HG03108 (cell line): Measurements from ENCODE around the gene WWOX.

Source experiments
- ATAC-seq: cut with Tn5 transposase; IDR thresholded peaks from one replicate; pipeline ENCODE4 v1.9.1; 2021; ENCODE audit warnings: moderate library complexity; ENCODE audit not compliant: unreplicated experiment

Gene WWOX

DNA sequence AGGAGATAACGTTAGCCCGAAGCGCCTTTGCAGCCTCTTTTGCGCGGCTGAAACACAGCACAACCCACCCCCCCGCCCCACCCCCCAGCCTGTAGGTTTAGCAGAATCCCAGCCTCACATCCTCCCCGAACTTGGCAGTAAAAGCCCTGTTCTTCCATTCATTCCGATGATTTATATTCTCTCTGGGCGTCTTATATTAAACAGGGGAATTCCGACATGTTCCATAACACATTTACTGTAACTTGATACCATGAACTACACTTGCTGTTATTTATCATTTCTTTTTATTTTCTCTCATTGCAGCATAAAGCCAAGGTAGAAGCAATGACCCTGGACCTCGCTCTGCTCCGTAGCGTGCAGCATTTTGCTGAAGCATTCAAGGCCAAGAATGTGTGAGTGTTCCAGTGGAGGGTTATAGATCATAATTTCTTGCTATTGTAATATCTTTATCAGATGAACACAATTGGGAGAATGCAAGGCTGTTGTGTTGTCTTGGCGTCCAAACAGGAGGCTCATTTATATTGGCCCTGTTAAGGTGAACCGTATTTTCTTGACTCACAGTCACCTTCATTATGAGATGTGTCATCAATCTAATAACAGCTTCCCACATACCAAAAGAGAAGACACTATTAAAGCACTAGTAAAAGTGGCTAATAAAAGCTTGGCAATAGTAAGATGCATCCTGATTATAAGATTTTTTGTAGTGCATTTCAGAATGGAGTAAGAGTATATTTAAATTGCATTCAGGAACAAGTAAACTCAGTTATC is 287.3 kb downstream of the WWOX start:
- no peak for ATAC-seq

DNA sequence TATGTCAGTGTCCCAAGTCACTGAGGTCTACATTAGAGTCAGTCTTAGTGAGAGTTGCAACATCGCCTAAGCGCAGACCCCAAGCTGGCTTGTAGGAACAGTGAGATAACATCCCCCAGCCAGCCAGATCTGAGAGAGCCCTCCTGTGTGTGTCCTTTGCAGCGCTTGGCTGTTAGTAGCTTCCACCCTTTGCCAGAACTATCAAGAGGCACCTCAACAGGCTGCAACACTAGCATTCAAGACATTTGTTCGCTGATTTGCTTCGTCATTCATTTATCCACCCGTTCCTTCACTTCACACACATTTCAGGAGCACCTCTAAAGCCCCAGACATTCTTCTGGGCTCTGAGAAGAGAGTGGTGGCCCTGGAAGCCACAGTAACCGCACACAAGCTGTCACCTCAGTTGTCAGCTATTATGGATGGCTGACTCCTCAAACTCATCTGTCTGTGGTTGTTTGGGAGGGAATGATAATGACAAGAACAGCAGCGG is 289.6 kb downstream of the WWOX start:
- ATAC-seq: no peak

DNA sequence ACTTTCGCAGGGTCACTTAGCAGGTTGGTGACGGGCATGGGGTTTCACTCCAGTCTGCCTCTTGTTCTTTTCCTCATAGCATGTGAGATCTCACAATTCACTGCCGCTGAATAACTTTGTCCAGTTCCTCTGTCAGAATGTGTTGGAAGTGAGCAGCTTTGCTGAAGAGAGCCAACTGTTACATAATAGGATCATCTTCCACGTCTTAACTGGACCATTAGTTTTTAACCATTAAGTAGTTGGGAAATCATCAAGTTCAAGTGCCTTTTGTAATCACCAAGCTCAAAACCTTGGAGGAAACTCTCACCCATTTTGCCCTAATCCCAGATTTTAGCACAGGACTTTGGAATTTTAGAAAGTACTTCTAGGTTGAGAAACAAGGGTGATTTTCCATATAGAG is 290.6 kb downstream of the WWOX start:
- no peak for ATAC-seq

DNA sequence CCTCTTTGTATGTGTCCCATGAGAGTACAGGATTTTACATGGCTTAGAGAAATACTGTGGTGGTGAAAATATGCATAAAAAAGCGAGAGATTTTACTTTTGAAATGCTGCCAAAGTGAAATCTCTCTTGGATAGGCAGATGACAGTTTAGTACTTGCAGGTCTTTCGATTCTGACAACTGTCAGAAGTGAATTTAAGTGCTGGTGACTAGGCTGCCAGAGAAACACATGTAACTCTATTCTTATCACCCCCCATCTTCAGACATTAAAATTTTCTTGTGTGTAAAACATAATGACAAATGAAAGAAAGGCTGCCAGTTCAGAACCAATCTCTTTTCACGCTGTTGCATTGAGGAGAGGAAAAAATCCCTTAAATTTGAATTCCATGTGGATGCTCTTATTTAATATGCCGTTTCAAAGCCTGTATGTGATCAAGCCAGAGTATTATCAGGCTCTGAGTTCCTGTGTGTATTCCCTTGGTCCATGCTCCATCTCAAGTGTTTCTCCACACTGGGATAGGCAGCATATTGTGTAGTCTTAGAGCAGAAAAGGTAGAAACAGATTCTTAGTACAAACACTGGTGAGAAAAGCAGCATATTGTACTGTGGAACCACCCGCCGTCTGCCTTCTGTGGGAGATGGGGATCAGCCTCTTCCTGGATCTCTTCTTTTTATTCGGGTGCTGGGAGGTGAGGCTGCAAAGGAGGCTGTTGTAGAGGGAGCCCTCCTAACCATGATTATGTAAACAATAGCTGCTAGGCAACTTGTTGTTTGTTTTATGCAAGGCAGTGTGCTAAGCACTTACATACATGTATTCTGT is 291.3 kb downstream of the WWOX start:
- ATAC-seq: no peak

DNA sequence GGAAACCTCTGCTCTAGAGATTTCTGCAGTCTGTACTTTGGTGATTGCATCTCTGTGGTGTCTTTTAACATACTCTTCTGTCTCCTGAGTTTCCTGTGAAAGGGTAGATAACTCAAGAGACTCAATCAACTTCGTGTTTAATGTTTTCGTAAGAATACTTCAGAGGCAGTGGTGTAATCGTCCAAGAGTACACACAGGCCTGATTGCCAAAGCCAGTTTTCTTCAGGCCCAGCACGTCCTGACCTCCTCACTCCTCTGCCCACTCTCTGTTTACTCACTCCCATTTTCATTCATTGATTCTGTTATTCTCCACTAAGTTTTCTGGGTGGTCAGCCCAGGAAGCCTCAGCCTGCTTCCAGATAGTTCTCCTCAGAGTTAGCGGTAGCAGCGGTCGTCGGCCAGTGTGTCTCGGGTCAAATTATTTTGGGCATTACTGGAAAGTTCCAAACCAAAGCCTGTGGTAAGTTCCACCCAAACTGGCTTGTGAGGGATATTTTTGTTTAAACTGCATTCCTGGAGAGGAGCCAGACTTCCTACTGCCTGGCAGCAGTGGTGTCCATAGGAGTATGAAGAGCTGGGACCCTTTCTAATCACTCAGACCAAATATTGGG is 293.2 kb downstream of the WWOX start:
- no peak for ATAC-seq

DNA sequence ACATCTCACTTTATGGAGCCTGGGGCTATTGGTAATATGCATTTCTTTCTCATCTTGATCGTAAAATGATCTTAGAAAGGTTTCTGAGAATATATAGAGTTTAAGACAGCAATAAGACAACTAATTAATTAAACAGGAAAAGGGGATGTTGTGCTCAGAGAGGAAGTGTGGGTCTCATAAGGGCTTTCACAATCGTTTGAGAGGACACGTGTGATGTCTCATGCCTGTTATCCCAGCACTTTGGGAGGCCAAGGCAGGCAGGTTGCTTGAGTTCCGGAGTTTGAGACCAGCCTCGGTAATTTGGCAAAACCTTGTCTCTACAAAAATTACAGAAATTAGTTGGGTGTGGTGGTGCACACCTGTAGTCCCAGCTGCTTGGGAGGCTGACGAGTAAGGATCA is 295.6 kb downstream of the WWOX start:
- no peak for ATAC-seq

DNA sequence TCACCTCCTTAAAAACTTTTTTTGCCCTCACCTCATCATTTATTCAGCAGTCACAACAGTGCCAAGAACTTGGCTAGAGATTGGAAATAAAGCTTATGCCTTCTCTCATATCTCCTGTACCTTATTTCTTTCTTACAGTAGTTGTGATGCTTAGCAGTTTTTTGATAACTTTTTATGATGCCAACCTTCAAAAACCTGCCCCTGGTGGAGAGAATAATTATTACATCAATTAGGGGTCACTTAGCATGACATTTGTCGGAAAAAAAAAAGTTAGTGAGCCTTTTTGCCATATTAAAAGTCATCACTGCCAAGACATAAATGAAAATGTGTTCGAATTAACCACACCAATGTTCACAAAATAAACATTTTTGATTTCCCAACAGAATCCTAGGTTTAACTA is 296.6 kb downstream of the WWOX start:
- no peak for ATAC-seq

DNA sequence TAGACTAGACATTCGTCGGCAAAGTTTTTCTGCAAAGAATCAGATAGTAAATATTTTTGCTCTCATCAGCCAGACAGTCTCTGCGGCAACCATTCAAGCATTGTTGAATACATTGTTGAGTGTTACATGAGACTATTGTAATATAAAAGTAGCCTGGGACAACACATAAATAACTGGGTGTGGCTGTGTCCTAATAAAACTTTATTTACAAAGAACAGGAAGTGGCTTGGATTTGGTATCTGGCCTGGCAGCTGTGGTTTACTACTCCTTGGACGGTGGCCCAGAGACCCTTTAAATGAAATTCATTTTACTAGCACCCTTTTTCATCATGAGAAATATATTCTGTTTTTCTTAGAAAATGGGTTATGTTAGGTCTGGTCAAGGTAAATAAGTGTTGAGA is 297.2 kb downstream of the WWOX start:
- no peak for ATAC-seq

DNA sequence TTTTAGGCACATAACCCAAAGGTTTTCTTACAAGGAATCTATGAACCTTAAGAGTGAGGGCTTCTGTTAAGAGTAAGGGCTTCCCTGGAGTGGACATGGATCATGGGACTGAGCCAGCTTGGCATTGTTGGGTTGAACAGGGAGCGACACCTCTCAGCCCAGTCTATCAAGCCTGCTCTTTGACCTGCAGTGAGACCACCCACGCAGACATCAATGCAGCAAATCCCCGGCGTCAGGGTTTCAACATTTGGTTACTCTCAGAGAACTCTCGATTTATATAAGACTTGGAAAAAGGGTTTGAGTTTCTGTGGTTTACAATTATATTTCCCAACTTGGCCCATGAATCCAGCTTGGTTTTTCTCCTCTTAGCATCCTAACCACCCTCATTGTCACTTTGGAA is 299.9 kb downstream of the WWOX start:
- no peak for ATAC-seq

DNA sequence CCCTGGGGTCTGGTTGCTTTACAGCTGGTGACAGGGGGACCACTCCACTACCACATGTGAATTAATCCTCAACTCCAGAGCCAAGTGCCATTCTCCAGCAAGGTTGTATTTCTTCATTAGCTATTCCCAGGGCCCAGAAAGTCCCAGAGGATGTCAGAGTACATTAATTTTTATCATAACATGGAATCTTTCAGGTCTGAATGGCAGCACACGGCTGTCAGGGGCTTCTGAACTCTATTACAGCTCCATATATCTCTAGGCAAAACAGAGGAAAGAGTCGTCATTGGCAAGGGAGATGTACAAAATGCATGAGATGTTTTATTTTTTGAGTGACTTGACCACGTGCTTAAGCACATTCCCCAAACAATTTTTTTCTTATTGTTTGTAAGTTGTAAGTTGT is 303.4 kb downstream of the WWOX start:
- no peak for ATAC-seq

DNA sequence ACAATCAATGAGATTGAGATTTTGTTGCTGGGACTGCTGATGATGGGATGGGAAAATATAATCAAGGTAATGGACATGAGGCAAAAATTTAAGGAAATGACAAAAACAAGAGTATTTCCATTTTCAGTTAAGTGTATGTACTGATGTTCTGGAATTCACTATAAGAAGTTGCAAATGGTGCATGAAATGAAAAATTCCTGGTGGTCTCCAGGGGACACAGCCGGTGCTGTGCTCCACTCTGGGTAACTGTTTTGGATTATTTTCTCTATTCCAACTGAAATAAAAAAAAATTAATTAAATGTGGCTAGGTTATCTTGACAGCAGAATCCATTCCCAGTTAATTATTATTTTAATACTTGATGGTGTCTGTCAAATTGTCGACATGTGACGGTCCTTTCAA is 305.6 kb downstream of the WWOX start:
- ATAC-seq: no peak

DNA sequence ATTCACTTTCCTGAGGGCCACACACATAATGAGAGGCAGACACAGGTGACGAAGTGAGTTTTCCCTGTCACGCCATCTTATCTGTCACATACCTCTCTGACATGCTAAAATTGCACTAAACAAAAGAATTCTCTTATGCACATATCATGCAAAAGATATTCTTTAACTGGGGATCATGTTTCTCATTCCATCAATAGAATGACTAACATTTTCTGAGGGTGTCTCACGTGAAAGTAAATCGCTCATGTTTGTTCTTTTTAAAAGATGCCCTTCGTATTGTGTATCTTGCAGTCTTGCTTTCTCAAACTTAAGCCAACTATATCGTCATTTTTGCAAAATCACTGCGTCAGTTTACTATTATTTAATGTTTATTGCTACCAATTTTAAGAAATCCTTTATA is 306.4 kb downstream of the WWOX start:
- no peak for ATAC-seq

DNA sequence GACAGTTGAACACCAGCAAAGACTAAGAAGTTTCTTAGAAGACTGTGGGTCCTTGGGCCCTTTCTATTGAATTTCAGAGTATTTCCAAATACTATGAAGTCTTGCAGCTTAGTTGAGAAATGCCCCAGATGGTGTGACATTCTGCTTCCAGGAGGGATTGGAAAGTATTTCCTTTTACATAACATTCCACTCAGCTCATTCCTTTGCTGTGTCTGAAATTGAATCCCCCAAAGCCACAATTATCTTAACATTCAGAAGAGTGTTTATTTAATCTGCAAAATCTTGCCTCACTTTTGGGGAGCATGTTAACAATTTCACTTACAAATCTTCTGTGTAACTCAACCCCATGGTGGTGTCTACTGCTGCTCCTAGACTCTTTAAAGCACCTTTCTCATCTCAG is 307.7 kb downstream of the WWOX start:
- no peak for ATAC-seq

DNA sequence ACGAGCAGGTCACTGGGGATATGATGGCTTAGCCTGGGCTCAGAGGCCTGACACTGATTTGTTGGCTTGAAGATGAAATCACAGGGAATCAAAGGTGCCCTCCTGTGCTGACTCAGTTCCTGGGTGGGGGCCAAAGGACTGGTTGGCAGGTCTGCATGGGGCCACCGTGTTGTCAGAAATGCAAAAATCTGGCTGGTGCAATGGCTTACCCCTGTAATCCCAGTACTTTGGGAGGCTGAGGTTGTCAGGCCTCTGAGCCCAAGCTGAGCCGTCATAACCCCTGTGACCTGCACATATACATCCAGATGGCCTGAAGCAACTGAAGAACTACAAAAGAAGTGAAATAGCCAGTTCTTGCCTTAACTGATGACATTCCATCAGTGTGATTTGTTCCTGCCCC is 314.2 kb downstream of the WWOX start:
- ATAC-seq: no peak

DNA sequence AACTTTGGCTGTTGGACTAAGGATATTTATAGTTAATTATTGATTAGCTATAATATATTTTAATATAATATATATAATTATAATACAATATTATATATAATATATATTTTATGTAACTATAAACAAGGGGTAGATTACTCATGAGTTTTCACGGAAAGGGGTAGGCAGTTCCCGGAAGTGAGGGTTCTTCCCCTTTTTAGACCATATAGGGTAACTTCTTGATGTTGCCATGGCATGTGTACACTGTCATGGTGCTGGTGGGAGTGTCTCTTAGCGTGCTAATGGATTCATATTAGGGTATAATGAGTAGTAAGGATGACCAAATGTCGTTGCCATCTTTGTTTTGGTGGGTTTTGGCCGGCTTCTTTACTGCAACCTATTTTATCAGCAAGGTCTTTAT is 315.6 kb downstream of the WWOX start:
- ATAC-seq: no peak

DNA sequence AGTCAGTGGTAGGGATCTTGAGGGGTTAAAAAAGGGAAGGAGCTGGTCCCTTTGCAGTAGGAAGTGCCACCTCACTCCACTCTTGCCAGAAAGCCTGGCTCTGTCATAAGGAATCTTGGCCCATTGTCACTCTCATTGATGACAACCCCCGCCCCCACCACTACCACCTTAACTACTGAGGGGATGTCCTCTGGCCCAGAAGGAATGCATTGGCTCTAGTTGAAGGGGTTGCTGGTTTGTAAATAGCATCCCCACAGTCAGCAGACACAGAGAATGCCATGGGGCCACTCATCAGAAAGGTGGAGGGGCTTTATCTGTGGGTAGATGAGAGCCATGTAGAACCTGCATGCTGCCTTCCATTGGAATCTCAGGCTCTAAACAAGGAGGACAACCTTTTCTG is 316.2 kb downstream of the WWOX start:
- ATAC-seq: no peak

DNA sequence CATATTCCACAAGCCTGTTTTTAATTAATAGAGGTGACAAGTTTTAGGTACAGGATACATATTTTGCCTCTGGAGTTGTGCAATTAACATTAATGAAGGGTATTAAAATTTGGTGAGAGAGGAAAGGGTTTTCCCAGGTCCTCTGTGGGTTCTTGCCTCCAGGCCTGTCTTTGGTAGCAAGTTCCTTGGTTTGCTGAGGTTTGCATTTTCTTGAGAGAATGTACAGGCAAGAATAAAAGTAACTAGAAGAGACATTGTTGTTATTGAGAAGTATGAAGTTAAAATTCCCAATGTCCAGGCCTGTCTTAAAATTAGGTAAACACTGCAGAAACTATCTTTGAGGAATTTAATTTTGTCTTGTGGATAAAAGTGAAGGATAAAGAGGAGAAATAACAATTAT is 316.9 kb downstream of the WWOX start:
- ATAC-seq: no peak

DNA sequence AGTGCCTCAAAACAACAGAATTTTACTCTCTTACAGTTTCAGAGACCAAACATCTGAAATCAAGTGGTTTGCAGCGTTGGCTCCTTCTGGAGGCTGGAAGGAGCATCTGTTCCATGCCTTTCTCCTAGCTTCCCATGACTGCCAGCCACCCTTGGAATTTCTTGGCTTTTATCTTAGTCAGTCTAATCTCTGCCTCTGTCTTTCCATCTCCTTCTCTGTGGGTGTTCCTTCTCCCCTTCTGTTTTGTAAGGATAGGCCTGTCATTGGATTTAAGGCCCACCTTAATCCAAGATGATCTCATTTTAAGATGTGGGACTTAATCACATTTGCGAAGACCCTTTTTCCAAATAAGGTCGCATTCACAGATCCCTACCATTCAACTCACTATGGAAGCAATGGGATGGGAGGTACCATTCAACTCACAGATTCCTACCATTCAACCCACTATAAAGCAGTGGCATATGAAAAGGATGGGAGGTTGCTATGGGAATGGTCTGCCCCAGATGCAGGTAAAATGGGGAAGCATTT is 321.8 kb downstream of the WWOX start:
- ATAC-seq: no peak

DNA sequence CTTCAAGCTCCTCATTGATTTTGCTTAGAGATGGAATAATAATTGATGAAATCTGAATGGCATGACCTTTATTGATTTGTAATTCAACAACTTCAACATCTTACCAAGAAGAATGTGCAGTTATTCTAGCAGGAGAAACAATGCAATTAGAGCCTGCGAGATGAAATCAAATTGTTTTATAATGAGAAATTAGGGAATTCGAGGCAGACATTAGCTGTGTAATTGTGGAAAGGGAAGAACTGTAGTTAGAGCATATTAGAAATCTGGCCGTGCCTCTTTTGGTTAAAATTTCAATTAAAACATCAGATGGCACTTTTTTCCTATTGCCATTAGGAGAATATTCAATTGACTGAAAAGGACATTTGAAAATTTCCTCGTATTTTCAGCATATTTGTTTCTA is 325.8 kb downstream of the WWOX start:
- ATAC-seq: no peak

DNA sequence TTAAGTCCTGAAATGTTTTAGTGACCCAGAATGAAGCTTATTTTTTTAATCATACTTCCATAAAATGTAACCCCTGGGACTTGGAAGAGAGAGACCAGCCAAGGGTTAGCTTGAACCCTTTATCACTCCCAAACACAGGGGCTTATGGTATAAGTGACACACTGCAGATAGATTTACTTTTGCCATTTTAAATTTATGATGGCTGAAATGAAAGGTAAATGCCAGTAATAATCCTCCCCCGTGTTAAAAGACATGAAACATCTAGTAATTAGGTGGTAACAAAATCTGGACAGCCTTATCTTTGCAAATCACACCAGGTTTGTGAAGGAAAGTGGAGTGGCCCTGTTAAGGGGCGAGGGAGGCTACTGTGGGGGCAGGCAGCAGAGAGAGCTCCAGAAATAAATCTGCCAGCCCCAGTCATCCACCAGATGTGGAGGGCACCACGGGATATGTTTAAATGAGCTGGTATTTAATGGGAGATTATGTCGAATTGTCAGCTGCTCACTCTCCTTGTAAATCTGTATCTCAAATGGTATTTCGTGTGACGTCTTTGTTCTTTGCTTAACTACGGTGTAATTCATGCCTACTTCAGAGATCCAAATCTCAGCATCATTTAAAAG is 326.5 kb downstream of the WWOX start:
- no peak for ATAC-seq

DNA sequence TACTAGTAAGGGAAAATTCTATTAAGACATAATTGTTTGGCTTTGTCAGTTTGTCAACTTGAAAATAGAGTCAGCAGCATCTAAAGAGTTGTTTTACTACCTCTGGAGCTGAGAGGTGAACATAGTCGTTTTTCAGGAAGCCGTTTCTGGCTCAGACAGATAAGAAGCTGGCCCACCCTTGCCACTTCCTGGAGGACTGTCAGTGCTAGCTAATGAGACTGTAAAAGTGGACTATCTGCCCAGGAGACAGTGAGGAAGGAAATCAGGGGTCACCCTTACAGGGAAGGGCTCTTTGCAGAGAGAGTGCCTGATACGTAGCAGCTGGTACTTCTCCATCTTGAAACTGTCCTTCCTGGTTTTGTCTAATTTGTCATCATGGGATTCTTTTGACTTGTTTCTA is 328.7 kb downstream of the WWOX start:
- no peak for ATAC-seq
